ENCODE data around the gene PTPRT. TPM values are rescaled to one million over a fixed set of nuclear protein-coding genes. Genes with fewer than 3 reads are reported as not detected.

The PTPRT gene
- total RNA-seq, 1 experiment from 2014 or later: 0.13 TPM

DNA sequence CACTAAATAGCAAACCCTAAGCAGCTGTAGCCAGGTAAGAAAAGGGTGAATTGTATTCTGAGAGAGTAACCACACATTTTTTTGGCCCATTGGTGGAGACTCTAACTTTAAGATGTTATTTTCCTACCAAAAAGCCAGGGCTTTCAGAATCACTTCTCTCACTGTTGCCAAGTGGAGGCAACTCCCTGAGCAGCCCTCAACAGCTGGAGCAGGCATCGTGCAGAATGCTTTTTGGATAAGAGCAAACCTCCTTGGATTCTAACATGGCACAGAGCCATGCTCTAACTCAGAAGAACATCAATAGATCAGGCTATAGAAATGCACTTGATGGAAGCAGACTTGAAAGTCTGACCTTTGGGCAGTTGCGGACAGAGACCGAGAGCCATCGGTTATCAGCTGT is 849.3 kb downstream of the PTPRT start:
- Histone ChIP-seq H4K8ac (replicated peaks; ENCODE audit: insufficient read length, low read depth, low read length) (no peak overlapping the region), H2BK15ac (ENCODE audit: low read depth, low read length) (no peak overlapping the region), H3K23me2 (ENCODE audit: insufficient read length, low read depth, low read length, poor library complexity, severe bottlenecking) (no peaks in the 10 kb centered on the region), H2BK5ac (ENCODE audit: insufficient read length, low read length) (no peak overlapping the region), H3K4me2 (ENCODE audit: insufficient read depth, insufficient read length, low read length) (no peak overlapping the region), H3K4me1 (ENCODE audit: insufficient read depth, low read length) (no peaks in the 10 kb centered on the region), H3K79me1 (ENCODE audit: insufficient read depth, low read depth, low read length, poor library complexity, severe bottlenecking) (no peaks in the 10 kb centered on the region), H3K9ac (ENCODE audit: extremely low read depth, insufficient read length, low read length) (no peak overlapping the region), H2AK5ac (ENCODE audit: insufficient read length, low read length) (no peak overlapping the region), H2AFZ (ENCODE audit: low read length) (no peak overlapping the region), H3K27ac (ENCODE audit: insufficient read length, low read depth, low read length) (no peak overlapping the region), H3K18ac (ENCODE audit: insufficient read length, low read depth, low read length) (no peak overlapping the region), H4K20me1 (ENCODE audit: control insufficient read depth, insufficient read depth, insufficient read length) (no peaks in the 10 kb centered on the region), H3K14ac (ENCODE audit: insufficient read depth, low read length) (no peak overlapping the region), H2BK20ac (ENCODE audit: low read depth, low read length, poor library complexity, severe bottlenecking) (no peak overlapping the region), H3K27me3 (ENCODE audit: insufficient read depth, low read length) (no peaks in the 10 kb centered on the region), H3K56ac (ENCODE audit: insufficient read length, low read depth, low read length) (no peak overlapping the region), H3T11ph (ENCODE audit: low read length) (no peak overlapping the region), H3K23ac (ENCODE audit: insufficient read length, low read depth, low read length) (no peak overlapping the region), H4K91ac (ENCODE audit: insufficient read length, low read depth, low read length) (no peak overlapping the region), H2BK12ac (ENCODE audit: insufficient read length, low read depth, low read length) (no peak overlapping the region), H4K5ac (ENCODE audit: insufficient read length, low read depth, low read length) (no peak overlapping the region), H3K9me3 (ENCODE audit: control insufficient read depth, low read depth, low read length) (peaks cover 4% of the 10 kb centered on the region), H3K79me2 (ENCODE audit: insufficient read depth, low read length) (no peaks in the 10 kb centered on the region), H2BK120ac (ENCODE audit: low read depth, low read length, poor library complexity, severe bottlenecking) (no peak overlapping the region), H3K4ac (ENCODE audit: low read depth, low read length) (no peak overlapping the region)
- Mint-ChIP-seq H3K4me1 (peaks cover 7 to 8% of the 10 kb centered on the region in 2 experiments; a peak in 3 of 4 replicates), H3K27me3 (ENCODE audit: low read depth) (peaks cover 2% of the 10 kb centered on the region; the same call in 1 of the 2 replicates), H3K27ac (no peak overlapping the region), H3K9me3 (no peaks in the 10 kb centered on the region), H3K36me3 (ENCODE audit: insufficient read depth in 1 of 3, low read depth in 3 of 3) (no peaks in the 10 kb centered on the region; a peak in 1 of 7 replicates), H3K4me3 (no peak overlapping the region)
- TF ChIP-seq, protein P1, sequence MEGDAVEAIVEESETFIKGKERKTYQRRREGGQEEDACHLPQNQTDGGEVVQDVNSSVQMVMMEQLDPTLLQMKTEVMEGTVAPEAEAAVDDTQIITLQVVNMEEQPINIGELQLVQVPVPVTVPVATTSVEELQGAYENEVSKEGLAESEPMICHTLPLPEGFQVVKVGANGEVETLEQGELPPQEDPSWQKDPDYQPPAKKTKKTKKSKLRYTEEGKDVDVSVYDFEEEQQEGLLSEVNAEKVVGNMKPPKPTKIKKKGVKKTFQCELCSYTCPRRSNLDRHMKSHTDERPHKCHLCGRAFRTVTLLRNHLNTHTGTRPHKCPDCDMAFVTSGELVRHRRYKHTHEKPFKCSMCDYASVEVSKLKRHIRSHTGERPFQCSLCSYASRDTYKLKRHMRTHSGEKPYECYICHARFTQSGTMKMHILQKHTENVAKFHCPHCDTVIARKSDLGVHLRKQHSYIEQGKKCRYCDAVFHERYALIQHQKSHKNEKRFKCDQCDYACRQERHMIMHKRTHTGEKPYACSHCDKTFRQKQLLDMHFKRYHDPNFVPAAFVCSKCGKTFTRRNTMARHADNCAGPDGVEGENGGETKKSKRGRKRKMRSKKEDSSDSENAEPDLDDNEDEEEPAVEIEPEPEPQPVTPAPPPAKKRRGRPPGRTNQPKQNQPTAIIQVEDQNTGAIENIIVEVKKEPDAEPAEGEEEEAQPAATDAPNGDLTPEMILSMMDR (conservative IDR thresholded peaks at IDR 0.05): no peak
- no CpG with 5 or more reads among the region's 4 CpGs for WGBS (ENCODE audit: extremely low coverage, insufficient read length, low lambda C conversion rate)
- DNase-seq: no peak
